Skeletal muscle tissue (tissue), 4 donors: ENCODE measurements around the gene PDSS1. TPM values are rescaled to one million over a fixed set of nuclear protein-coding genes. Genes with fewer than 3 reads are reported as not detected.

ENCODE experiments used
- H3K27ac ChIP-seq: one replicate; pipeline ENCODE4 v1.7.0; 2013; ENCODE audit warnings: mild to moderate bottlenecking, low read depth, low read length, inconsistent platforms
- H3K27me3 ChIP-seq, 3 donors: one replicate each; pipeline ENCODE4 v1.7.0; 2013; ENCODE audit warnings: low read length in 3 of 3; ENCODE audit not compliant: control insufficient read depth in 3 of 3, insufficient read depth in 3 of 3
- H3K36me3 ChIP-seq, 3 donors: one replicate each; pipeline ENCODE4 v1.7.0; 2013; ENCODE audit warnings: low read length in 3 of 3; ENCODE audit not compliant: control insufficient read depth in 3 of 3, insufficient read depth in 3 of 3
- H3K4me1 ChIP-seq, 3 donors: one replicate each; pipeline ENCODE4 v1.7.0; 2013; ENCODE audit warnings: low read length in 3 of 3, mild to moderate bottlenecking in 3 of 3; ENCODE audit not compliant: control insufficient read depth in 3 of 3, insufficient read depth in 3 of 3
- H3K4me3 ChIP-seq, 3 donors: one replicate each; pipeline ENCODE4 v1.7.0; 2013; ENCODE audit warnings: low read length in 3 of 3
- H3K9ac ChIP-seq, 3 donors: one replicate each; pipeline ENCODE4 v1.7.0; 2013; ENCODE audit warnings: low read length in 3 of 3, mild to moderate bottlenecking in 3 of 3, moderate library complexity in 2 of 3, low read depth in 1 of 3
- H3K9me3 ChIP-seq, 3 donors: one replicate each; pipeline ENCODE4 v1.7.0; 2013; ENCODE audit warnings: low read length in 3 of 3; ENCODE audit not compliant: control insufficient read depth in 3 of 3
- total RNA-seq: library from RNA; depleted of rRNA; stranded (reverse); fragments of >200 nt; gene quantifications from one replicate; pipeline ENCODE4 v1.2.3, GENCODE V29; 2014
- donor health status: Osteomylitis.

The PDSS1 gene
- total RNA-seq, 1 donor from 2014 or later = 7.3 TPM

GRCh38 chr10:26698909-26699308 lies 1.4 kb downstream of the PDSS1 start:
- no peak overlapping the region for H3K27ac ChIP-seq
- no peak overlapping the region for H3K4me3 ChIP-seq
- no peak overlapping the region for H3K9ac ChIP-seq
- H3K27me3 ChIP-seq = no peaks in the 10 kb centered on the region
- H3K9me3 ChIP-seq = no peaks in the 10 kb centered on the region
- no peaks in the 10 kb centered on the region for H3K36me3 ChIP-seq
- peaks cover 8 to 19% (median 10%) of the 10 kb centered on the region in 3 donors for H3K4me1 ChIP-seq

- H3K4me3 ChIP-seq = no peak overlapping the region
Measured at GRCh38 chr10:26699631-26700030, 2.1 kb downstream of the PDSS1 start.

GRCh38 chr10:26700884-26701630 lies 3.6 kb downstream of the PDSS1 start:
- Histone ChIP-seq H3K4me1 (peaks cover 8 to 19% (median 10%) of the 10 kb centered on the region in 3 donors), H3K9me3 (no peaks in the 10 kb centered on the region), H3K27me3 (no peaks in the 10 kb centered on the region), H3K27ac (no peak overlapping the region), H3K9ac (no peak overlapping the region), H3K36me3 (peaks cover 3 to 4% (median 4%) of the 10 kb centered on the region in 3 donors), H3K4me3 (no peak overlapping the region)

More at GRCh38 chr10:26699631-26700030, 2.1 kb downstream of the PDSS1 start:
- no peaks in the 10 kb centered on the region for H3K27me3 ChIP-seq
- no peak overlapping the region for H3K9ac ChIP-seq
- no peaks in the 10 kb centered on the region for H3K9me3 ChIP-seq
- peaks cover 8 to 19% (median 10%) of the 10 kb centered on the region in 3 donors for H3K4me1 ChIP-seq
- no peak overlapping the region for H3K27ac ChIP-seq
- no peaks in the 10 kb centered on the region for H3K36me3 ChIP-seq

GRCh38 chr10:26703096-26703495 lies 5.6 kb downstream of the PDSS1 start:
- Histone ChIP-seq H3K27me3 (no peaks in the 10 kb centered on the region), H3K27ac (no peak overlapping the region), H3K4me3 (no peak overlapping the region), H3K9me3 (no peaks in the 10 kb centered on the region), H3K4me1 (peaks cover 4 to 10% (median 4%) of the 10 kb centered on the region in 3 donors), H3K9ac (no peak overlapping the region), H3K36me3 (peaks cover 13 to 20% (median 16%) of the 10 kb centered on the region in 3 donors)

GRCh38 chr10:26703974-26704373 lies 6.5 kb downstream of the PDSS1 start:
- H3K4me3 ChIP-seq = no peak overlapping the region
- H3K9me3 ChIP-seq = no peaks in the 10 kb centered on the region
- peaks cover 14 to 23% (median 21%) of the 10 kb centered on the region in 3 donors for H3K36me3 ChIP-seq
- H3K27ac ChIP-seq = no peak overlapping the region
- no peaks in the 10 kb centered on the region for H3K27me3 ChIP-seq
- peaks cover 0 to 1% (median 0%) of the 10 kb centered on the region in 3 donors for H3K4me1 ChIP-seq
- no peak overlapping the region for H3K9ac ChIP-seq

GRCh38 chr10:26706206-26706605 lies 8.7 kb downstream of the PDSS1 start:
- Histone ChIP-seq H3K9ac (no peak overlapping the region), H3K36me3 (peaks cover 14 to 24% (median 21%) of the 10 kb centered on the region in 3 donors), H3K27me3 (no peaks in the 10 kb centered on the region), H3K27ac (no peak overlapping the region), H3K4me3 (no peak overlapping the region), H3K4me1 (no peaks in the 10 kb centered on the region), H3K9me3 (no peaks in the 10 kb centered on the region)

- Histone ChIP-seq H3K4me1 (no peaks in the 10 kb centered on the region), H3K4me3 (no peak overlapping the region), H3K36me3 (peaks cover 14 to 24% (median 21%) of the 10 kb centered on the region in 3 donors)
Measured at GRCh38 chr10:26706936-26707335, 9.4 kb downstream of the PDSS1 start.

GRCh38 chr10:26711324-26711723 lies 13.8 kb downstream of the PDSS1 start:
- no peak overlapping the region for H3K4me3 ChIP-seq

More at GRCh38 chr10:26706936-26707335, 9.4 kb downstream of the PDSS1 start:
- Histone ChIP-seq H3K27me3 (no peaks in the 10 kb centered on the region), H3K9ac (no peak overlapping the region), H3K27ac (no peak overlapping the region), H3K9me3 (no peaks in the 10 kb centered on the region)

GRCh38 chr10:26714415-26715136 lies 17.1 kb downstream of the PDSS1 start:
- Histone ChIP-seq H3K9ac (no peak overlapping the region), H3K9me3 (no peaks in the 10 kb centered on the region), H3K4me3 (no peak overlapping the region), H3K4me1 (no peaks in the 10 kb centered on the region), H3K27ac (no peak overlapping the region), H3K36me3 (peaks cover 0 to 20% (median 9%) of the 10 kb centered on the region in 3 donors), H3K27me3 (no peaks in the 10 kb centered on the region)

More at GRCh38 chr10:26711324-26711723, 13.8 kb downstream of the PDSS1 start:
- Histone ChIP-seq H3K27ac (no peak overlapping the region), H3K36me3 (peaks cover 14 to 32% (median 17%) of the 10 kb centered on the region in 3 donors), H3K9me3 (no peaks in the 10 kb centered on the region), H3K27me3 (no peaks in the 10 kb centered on the region), H3K4me1 (no peaks in the 10 kb centered on the region), H3K9ac (no peak overlapping the region)

- Histone ChIP-seq H3K36me3 (peaks cover 0 to 20% (median 9%) of the 10 kb centered on the region in 3 donors), H3K9me3 (no peaks in the 10 kb centered on the region), H3K4me3 (no peak overlapping the region), H3K27ac (no peak overlapping the region), H3K9ac (no peak overlapping the region), H3K27me3 (no peaks in the 10 kb centered on the region), H3K4me1 (no peaks in the 10 kb centered on the region)
Measured at GRCh38 chr10:26715137-26715487, 17.6 kb downstream of the PDSS1 start.
